ENCODE measurements around the gene BAIAP2. TPM values are rescaled to one million over a fixed set of nuclear protein-coding genes. Genes with fewer than 3 reads are reported as not detected.
"Not testable (repeated sequence)": the region's sequence is repeated elsewhere in the genome, so short reads cannot be mapped to it uniquely, and the experiment has no call there.

Gene BAIAP2
- total and polyA plus RNA-seq, 2 of the 13 experiments (the other 11 are each of a cell fraction or from before 2014, with no cell fraction given), result 22.5 to 24.0 TPM

GRCh38 chr17:81076141-81076679 lies 41.3 kb downstream of the BAIAP2 start (continued):
- no peak for TF ChIP-seq ZNF350 (CRISPR knock-in tag; IDR thresholded peaks at IDR 0.05; ENCODE audit: borderline replicate concordance, low read depth)
- TF ChIP-seq, protein P1, sequence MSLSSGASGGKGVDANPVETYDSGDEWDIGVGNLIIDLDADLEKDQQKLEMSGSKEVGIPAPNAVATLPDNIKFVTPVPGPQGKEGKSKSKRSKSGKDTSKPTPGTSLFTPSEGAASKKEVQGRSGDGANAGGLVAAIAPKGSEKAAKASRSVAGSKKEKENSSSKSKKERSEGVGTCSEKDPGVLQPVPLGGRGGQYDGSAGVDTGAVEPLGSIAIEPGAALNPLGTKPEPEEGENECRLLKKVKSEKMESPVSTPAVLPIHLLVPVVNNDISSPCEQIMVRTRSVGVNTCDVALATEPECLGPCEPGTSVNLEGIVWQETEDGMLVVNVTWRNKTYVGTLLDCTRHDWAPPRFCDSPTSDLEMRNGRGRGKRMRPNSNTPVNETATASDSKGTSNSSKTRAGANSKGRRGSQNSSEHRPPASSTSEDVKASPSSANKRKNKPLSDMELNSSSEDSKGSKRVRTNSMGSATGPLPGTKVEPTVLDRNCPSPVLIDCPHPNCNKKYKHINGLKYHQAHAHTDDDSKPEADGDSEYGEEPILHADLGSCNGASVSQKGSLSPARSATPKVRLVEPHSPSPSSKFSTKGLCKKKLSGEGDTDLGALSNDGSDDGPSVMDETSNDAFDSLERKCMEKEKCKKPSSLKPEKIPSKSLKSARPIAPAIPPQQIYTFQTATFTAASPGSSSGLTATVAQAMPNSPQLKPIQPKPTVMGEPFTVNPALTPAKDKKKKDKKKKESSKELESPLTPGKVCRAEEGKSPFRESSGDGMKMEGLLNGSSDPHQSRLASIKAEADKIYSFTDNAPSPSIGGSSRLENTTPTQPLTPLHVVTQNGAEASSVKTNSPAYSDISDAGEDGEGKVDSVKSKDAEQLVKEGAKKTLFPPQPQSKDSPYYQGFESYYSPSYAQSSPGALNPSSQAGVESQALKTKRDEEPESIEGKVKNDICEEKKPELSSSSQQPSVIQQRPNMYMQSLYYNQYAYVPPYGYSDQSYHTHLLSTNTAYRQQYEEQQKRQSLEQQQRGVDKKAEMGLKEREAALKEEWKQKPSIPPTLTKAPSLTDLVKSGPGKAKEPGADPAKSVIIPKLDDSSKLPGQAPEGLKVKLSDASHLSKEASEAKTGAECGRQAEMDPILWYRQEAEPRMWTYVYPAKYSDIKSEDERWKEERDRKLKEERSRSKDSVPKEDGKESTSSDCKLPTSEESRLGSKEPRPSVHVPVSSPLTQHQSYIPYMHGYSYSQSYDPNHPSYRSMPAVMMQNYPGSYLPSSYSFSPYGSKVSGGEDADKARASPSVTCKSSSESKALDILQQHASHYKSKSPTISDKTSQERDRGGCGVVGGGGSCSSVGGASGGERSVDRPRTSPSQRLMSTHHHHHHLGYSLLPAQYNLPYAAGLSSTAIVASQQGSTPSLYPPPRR (CRISPR knock-in tag; IDR thresholded peaks at IDR 0.05; ENCODE audit: borderline replicate concordance), result no peak

DNA sequence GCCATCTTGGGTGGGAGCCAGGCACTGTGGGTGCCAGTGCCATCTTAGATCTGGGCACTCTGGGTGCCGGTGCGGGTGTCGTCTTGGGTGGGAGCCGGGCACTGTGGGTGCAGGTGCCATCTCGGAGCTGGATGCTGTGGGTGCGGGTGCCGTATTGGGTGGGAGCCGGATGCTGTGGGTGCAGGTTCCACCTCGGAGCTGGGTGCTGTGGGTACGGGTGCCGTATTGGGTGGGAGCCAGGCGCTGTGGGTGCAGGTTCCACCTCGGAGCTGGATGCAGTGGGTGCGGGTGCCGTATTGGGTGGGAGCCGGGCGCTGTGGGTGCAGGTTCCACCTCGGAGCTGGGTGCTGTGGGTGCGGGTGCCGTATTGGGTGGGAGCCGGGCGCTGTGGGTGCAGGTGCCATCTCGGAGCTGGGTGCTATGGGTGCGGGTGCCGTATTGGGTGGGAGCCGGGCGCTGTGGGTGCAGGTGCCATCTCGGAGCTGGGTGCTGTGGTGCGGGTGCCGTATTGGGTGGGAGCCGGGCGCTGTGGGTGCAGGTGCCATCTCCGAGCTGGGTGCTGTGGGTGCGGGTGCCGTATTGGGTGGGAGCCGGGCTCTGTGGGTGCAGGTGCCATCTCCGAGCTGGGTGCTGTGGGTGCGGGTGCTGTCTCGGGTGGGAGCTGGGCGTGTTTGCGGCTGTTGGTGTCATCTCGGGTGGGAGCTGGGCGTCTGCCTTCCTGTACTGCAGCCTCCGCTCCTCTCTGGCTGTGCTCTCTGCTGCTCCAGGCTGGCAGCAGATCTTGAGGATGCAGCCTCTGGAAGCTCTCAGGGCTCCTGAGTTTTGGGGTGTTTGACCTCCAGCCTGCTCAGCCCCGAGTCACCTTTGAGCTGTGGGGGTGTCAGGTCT lies 43.3 kb downstream of the BAIAP2 start:
- peak; percentile 46; the same call in 1 of the 2 replicates for TF ChIP-seq HNRNPL (IDR thresholded peaks at IDR 0.05; ENCODE audit: low read depth, low read length)
- peak; percentile 7 for TF ChIP-seq AGO1 (IDR thresholded peaks at IDR 0.05; ENCODE audit: low read depth, low read length, poor library complexity, severe bottlenecking)
- 96% methylated on average over 42 of the region's 45 CpGs for WGBS (ENCODE audit: low lambda C conversion rate)
- H3K4me1 ChIP-seq (ENCODE audit: insufficient read depth, low read length), result peaks cover 23% of the 10 kb centered on the region
- H3K36me3 ChIP-seq (replicated peaks in 1 of 2; ENCODE audit: control insufficient read depth in 1 of 2, insufficient read depth in 2 of 2, low read length in 2 of 2), result peaks cover 5 to 15% of the 10 kb centered on the region in 2 experiments; a peak in 3 of 5 replicates
- H3K4me3 ChIP-seq (replicated peaks in 1 of 3; ENCODE audit: insufficient read depth in 1 of 3, low read depth in 2 of 3, low read length in 3 of 3); FAIRE-seq; H3K27ac ChIP-seq (ENCODE audit: extremely low read length, insufficient read depth, low read length); H3K27me3 ChIP-seq (ENCODE audit: control insufficient read depth in 1 of 2, insufficient read depth in 2 of 2, low read length in 2 of 2); H3K79me2 ChIP-seq (ENCODE audit: insufficient read depth, low read length); H3K9me3 ChIP-seq (ENCODE audit: low read length); H3K4me2 ChIP-seq (ENCODE audit: low read depth, low read length); intact Hi-C loops (cut with micrococcal nuclease; ENCODE audit: unreplicated experiment); BruUV-seq (replicated peaks); POLR2A ChIA-PET; H3K9ac ChIP-seq (ENCODE audit: insufficient read depth, low read depth, low read length); in situ Hi-C loops (cut with HindIII; ENCODE audit: extremely low pct_ligation_motif_present, low pct_unique_long_range_greater_than_20kb); H4K20me1 ChIP-seq (ENCODE audit: insufficient read depth, low read length); CTCF ChIA-PET (ENCODE audit: low intra/inter-chr PET ratio, low total read pairs); H2AFZ ChIP-seq (ENCODE audit: low read length); DNase-seq (ENCODE audit: low spot score); ATAC-seq: not testable (repeated sequence)
